Measurements from ENCODE around the gene ZNF217. TPM values are rescaled to one million over a fixed set of nuclear protein-coding genes. Genes with fewer than 3 reads are reported as not detected.
A peak's percentile ranks its signal among the peaks of the same experiment; 100 is the strongest.

ZNF217 gene
- total and polyA plus RNA-seq, 2 of the 8 experiments (the other 6 are each of a cell fraction or from before 2014, with no cell fraction given), result 15.3 to 87.9 TPM

DNA sequence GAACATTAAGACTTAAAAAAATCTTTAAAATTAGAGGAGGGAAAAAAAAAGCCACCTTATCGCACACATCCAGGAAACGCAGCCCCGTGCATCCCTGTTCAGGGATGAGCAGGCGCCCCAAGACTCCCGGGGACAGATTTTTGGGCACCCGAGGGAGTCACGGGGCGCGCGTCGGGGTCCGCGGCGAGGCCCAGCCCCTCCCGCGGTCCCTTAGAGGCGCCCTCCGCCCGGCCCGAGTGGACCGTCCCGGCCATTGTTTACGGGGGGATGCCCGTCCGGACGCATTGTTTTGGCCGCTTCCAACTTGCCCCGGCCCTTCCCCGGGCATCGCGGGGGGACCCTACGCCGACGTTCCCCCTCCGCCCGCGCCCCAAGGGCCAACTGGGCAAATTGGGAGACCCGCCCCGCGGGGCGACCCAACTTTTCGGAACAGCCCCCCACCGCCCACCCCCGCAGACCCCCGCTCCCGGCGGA, 610 bp downstream of the ZNF217 start:
- H3K4me1 ChIP-seq (replicated peaks in 1 of 4; ENCODE audit: control insufficient read depth in 3 of 4, insufficient read depth in 4 of 4, low read length in 3 of 4), result peaks cover 0 to 14% (median 4%) of the 10 kb centered on the region in 4 experiments; a peak in 4 of 7 replicates
- no peak overlapping the region for H3K4ac ChIP-seq (replicated peaks; ENCODE audit: insufficient read length, low read depth, low read length)
- H3K9me3 ChIP-seq (ENCODE audit: insufficient read depth in 2 of 2, low read depth in 1 of 2, low read length in 1 of 2), result no peaks in the 10 kb centered on the region
- H2BK12ac ChIP-seq (ENCODE audit: low read depth, low read length), result no peak overlapping the region
- ChIA-PET CTCF (ENCODE audit: partially characterized antibody) (no interaction called here), POLR2A (ENCODE audit: partially characterized antibody) (interaction anchor here (0.8 to 2.0 kb wide), 4 partner anchors 11 to 326 kb away, joined by 3 to 5 read pairs (median 4); no protein-coding TSS in a partner anchor)
- no peak overlapping the region for H3K56ac ChIP-seq (replicated peaks; ENCODE audit: insufficient read length, low read depth, low read length)
- H4K20me1 ChIP-seq (replicated peaks in 1 of 2; ENCODE audit: control insufficient read depth in 1 of 2, insufficient read depth in 2 of 2, low read length in 2 of 2), result no peaks in the 10 kb centered on the region
- 0 out of 2 replicates have a peak overlapping the region, but pooled peaks have one; percentile 35 for H2BK5ac ChIP-seq (ENCODE audit: low read depth, low read length)
- H3K4me3 ChIP-seq (ENCODE audit: extremely low read depth in 1 of 4, insufficient read depth in 2 of 4, low read depth in 3 of 4, low read length in 4 of 4), result peak overlapping the region; percentile 74 to 84 (median 80)
- H2AFZ ChIP-seq (ENCODE audit: low read length), result no peak overlapping the region
- peak overlapping the region; percentile 59 to 75 for H3K4me2 ChIP-seq (ENCODE audit: insufficient read depth in 1 of 2, low read depth in 2 of 2, low read length in 2 of 2)
- no peak overlapping the region for H4K91ac ChIP-seq (replicated peaks; ENCODE audit: insufficient read length, low read length)
- peak in 1 of 2 experiments; percentile 57 for DNase-seq (ENCODE audit: low read depth in 1 of 2, low spot score in 2 of 2)
- no peak overlapping the region for H2BK120ac ChIP-seq (replicated peaks; ENCODE audit: low read depth, low read length)
- peaks cover 11 to 51% of the 10 kb centered on the region in 2 experiments; a peak in 3 of 4 replicates for H3K79me2 ChIP-seq (ENCODE audit: control insufficient read depth in 1 of 2, insufficient read depth in 2 of 2, low read length in 2 of 2)
- peaks cover 1% of the 10 kb centered on the region; the same call in 1 of the 2 replicates for H3K23me2 ChIP-seq (ENCODE audit: low read depth, low read length)
- H3K27me3 ChIP-seq (replicated peaks in 1 of 4; ENCODE audit: control insufficient read depth in 3 of 4, extremely low read depth in 1 of 4, insufficient read depth in 3 of 4, low read length in 3 of 4), result no peaks in the 10 kb centered on the region
- FAIRE-seq, result no peak
- no peak overlapping the region for H3K23ac ChIP-seq (ENCODE audit: insufficient read length)
- H3K79me1 ChIP-seq (ENCODE audit: low read depth, low read length), result no peaks in the 10 kb centered on the region
- H3K9ac ChIP-seq (replicated peaks in 1 of 4; ENCODE audit: extremely low read depth in 1 of 4, low read depth in 3 of 4, low read length in 3 of 4), result peak overlapping the region; percentile 75 to 90 (median 84)
- H2BK15ac ChIP-seq (ENCODE audit: low read length), result no peak overlapping the region
- no peak overlapping the region for H3K18ac ChIP-seq (ENCODE audit: extremely low read depth, low read length)
- no peak overlapping the region for H2BK20ac ChIP-seq (ENCODE audit: low read length)
- peak overlapping the region; percentile 9; the same call in 1 of the 2 replicates for H4K8ac ChIP-seq (ENCODE audit: extremely low read depth, insufficient read depth, low read length)
- WGBS, 2 experiments (ENCODE audit: extremely low coverage in 1 of 2, insufficient coverage in 1 of 2, insufficient read length in 1 of 2, insufficient replicate concordance in 2 of 2, low coverage in 1 of 2, low lambda C conversion rate in 2 of 2, missing lambda C conversion rate in 1 of 2), result 0% methylated on average over 28 of the region's 47 CpGs; no CpG with 5 or more reads in 1 of the 2 experiments
- H3K27ac ChIP-seq (ENCODE audit: low read depth, low read length), result peak overlapping the region; percentile 90
- H2AK5ac ChIP-seq (ENCODE audit: low read depth, low read length), result no peak overlapping the region
- peak overlapping the region; percentile 72 for H4K5ac ChIP-seq (ENCODE audit: insufficient read length, low read depth, low read length)
- no peak overlapping the region for H3K14ac ChIP-seq (ENCODE audit: insufficient read length)
- no peaks in the 10 kb centered on the region for H3K36me3 ChIP-seq (ENCODE audit: control insufficient read depth in 2 of 4, insufficient read depth in 4 of 4, low read length in 3 of 4)
- no peak for TF ChIP-seq MAFK (IDR thresholded peaks at IDR 0.05; ENCODE audit: low read depth, low read length)
- TF ChIP-seq NRF1 (IDR thresholded peaks at IDR 0.05; ENCODE audit: low read depth, low read length), result no peak

All from H1 (cell line).